ENCODE measurements around the gene CCT3. TPM values are rescaled to one million over a fixed set of nuclear protein-coding genes. Genes with fewer than 3 reads are reported as not detected.

Gene CCT3
- total RNA-seq, 1 experiment from 2014 or later = 1,057 TPM

Other genes starting within 250 kb of the CCT3 start
- 314 and 341 TPM in 2 replicates for gene LMNA, start 223.6 kb downstream of the CCT3 start, total RNA-seq (2014; rRNA removed; shearing (Covaris generic))
- gene SEMA4A, start 184.7 kb downstream of the CCT3 start, total RNA-seq (2014; rRNA removed; shearing (Covaris generic)) = 1.8 and 2.0 TPM in 2 replicates
- 7.3 and 11.9 TPM in 2 replicates for gene SLC25A44, start 144.2 kb downstream of the CCT3 start, total RNA-seq (2014; rRNA removed; shearing (Covaris generic))
- gene PMF1, start 125.3 kb downstream of the CCT3 start, total RNA-seq (2014; rRNA removed; shearing (Covaris generic)) = 97.2 and 127 TPM in 2 replicates
- gene BGLAP, start 96.1 kb downstream of the CCT3 start, total RNA-seq (2014; rRNA removed; shearing (Covaris generic)) = not detected in 2 replicates
- 0.07 and 2.0 TPM in 2 replicates for gene PAQR6, start 90.2 kb downstream of the CCT3 start, total RNA-seq (2014; rRNA removed; shearing (Covaris generic))
- 46.3 and 73.5 TPM in 2 replicates for gene SMG5, start 55.5 kb downstream of the CCT3 start, total RNA-seq (2014; rRNA removed; shearing (Covaris generic))
- gene TMEM79, start 54.0 kb downstream of the CCT3 start, total RNA-seq (2014; rRNA removed; shearing (Covaris generic)) = 2.0 and 5.0 TPM in 2 replicates
- gene GLMP, start 42.6 kb downstream of the CCT3 start, total RNA-seq (2014; rRNA removed; shearing (Covaris generic)) = 0.92 and 3.3 TPM in 2 replicates
- not detected in 2 replicates for gene VHLL, start 39.0 kb downstream of the CCT3 start, total RNA-seq (2014; rRNA removed; shearing (Covaris generic))
- not detected in 2 replicates for gene TSACC, start 234 bp upstream of the CCT3 start, total RNA-seq (2014; rRNA removed; shearing (Covaris generic))
- 0.06 and 3.5 TPM in 2 replicates for gene RHBG, start 30.9 kb upstream of the CCT3 start, total RNA-seq (2014; rRNA removed; shearing (Covaris generic))
- 5.5 and 7.3 TPM in 2 replicates for gene MEF2D, start 162.5 kb upstream of the CCT3 start, total RNA-seq (2014; rRNA removed; shearing (Covaris generic))
- 13.4 and 16.9 TPM in 2 replicates for gene IQGAP3, start 234.3 kb upstream of the CCT3 start, total RNA-seq (2014; rRNA removed; shearing (Covaris generic))
- not detected in 2 replicates for gene TTC24, start 241.4 kb upstream of the CCT3 start, total RNA-seq (2014; rRNA removed; shearing (Covaris generic))